WTC11 (cell line): ENCODE results near the gene PPP4R3B. TPM values are rescaled to one million over a fixed set of nuclear protein-coding genes. Genes with fewer than 3 reads are reported as not detected.
A peak's percentile ranks its signal among the peaks of the same experiment; 100 is the strongest.

ENCODE experiments used
- ATAC-seq: fragments of 200-7000 bp; cut with Tn5 transposase; 2 replicates; pipeline ENCODE4 v1.10.0; 2021; ENCODE audit warnings: mild to moderate bottlenecking, moderate library complexity
- CTCF ChIA-PET: fragments of 300-600 bp; sonication (Branson Sonifier 250); formaldehyde crosslinking; loops from one replicate; lab custom pipeline; 2021; ENCODE audit warnings: antibody characterized with exemption; lab: Charles Lee
- POLR2A ChIA-PET: fragments of 350-600 bp; sonication (Branson Sonifier 250); formaldehyde crosslinking; loops from one replicate; lab custom pipeline; 2021; ENCODE audit warnings: antibody characterized with exemption; lab: Charles Lee
- DNase-seq: peaks from one replicate; pipeline ENCODE4 v3.0.0; 2021; ENCODE audit warnings: low spot score
- H3K27ac Mint-ChIP-seq: 2 replicates; pipeline ENCODE4 v1.8.0; 2021; ENCODE audit warnings: mixed read lengths
- H3K27me3 Mint-ChIP-seq: 2 replicates; pipeline ENCODE4 v1.8.0; 2021; ENCODE audit warnings: low read depth, mild to moderate bottlenecking, moderate library complexity, mixed read lengths
- H3K36me3 Mint-ChIP-seq: 2 replicates; pipeline ENCODE4 v1.8.0; 2021; ENCODE audit warnings: mixed read lengths
- H3K4me1 Mint-ChIP-seq: 2 replicates; pipeline ENCODE4 v1.8.0; 2022; ENCODE audit warnings: mixed read lengths
- H3K4me3 Mint-ChIP-seq: 2 replicates; pipeline ENCODE4 v1.8.0; 2021; ENCODE audit warnings: mild to moderate bottlenecking, moderate library complexity, mixed read lengths
- H3K9me3 Mint-ChIP-seq: 2 replicates; pipeline ENCODE4 v1.8.0; 2021; ENCODE audit warnings: mixed read lengths
- ATF1 ChIP-seq: sonication (generic); formaldehyde crosslinking; IDR thresholded peaks from 2 replicates; pipeline ENCODE4 v1.8.1; 2023; ENCODE audit warnings: mild to moderate bottlenecking, moderate library complexity, missing genetic modification reagents
- ELF4 ChIP-seq: sonication (generic); formaldehyde crosslinking; IDR thresholded peaks from 2 replicates; pipeline ENCODE4 v1.8.1; 2022; ENCODE audit warnings: low read depth, mild to moderate bottlenecking, moderate library complexity, missing genetic modification reagents
- ERG ChIP-seq: fragments of 250-450 bp; sonication (Bioruptor Pico); IDR thresholded peaks from 2 replicates; pipeline ENCODE4 v1.8.0; 2021; ENCODE audit warnings: mild to moderate bottlenecking
- ESRRA ChIP-seq: sonication (generic); formaldehyde crosslinking; IDR thresholded peaks from 2 replicates; pipeline ENCODE4 v1.8.1; 2022; ENCODE audit warnings: mild to moderate bottlenecking, missing genetic modification reagents, borderline replicate concordance
- FOXJ3 ChIP-seq: sonication (generic); formaldehyde crosslinking; IDR thresholded peaks from 2 replicates; pipeline ENCODE4 v1.9.0; 2021; ENCODE audit warnings: missing genetic modification reagents, mild to moderate bottlenecking, borderline replicate concordance
- FOXK1 ChIP-seq: sonication (generic); formaldehyde crosslinking; IDR thresholded peaks from 2 replicates; pipeline ENCODE4 v1.8.0; 2022; ENCODE audit warnings: mild to moderate bottlenecking, moderate library complexity, missing genetic modification reagents
- GRHL2 ChIP-seq: fragments of 250-450 bp; sonication (Bioruptor Pico); IDR thresholded peaks from 2 replicates; pipeline ENCODE4 v1.8.0; 2022; ENCODE audit warnings: mild to moderate bottlenecking, moderate library complexity; ENCODE audit not compliant: insufficient replicate concordance, severe bottlenecking
- JAZF1 ChIP-seq: fragments of 250-450 bp; sonication (Bioruptor Pico); IDR thresholded peaks from 2 replicates; pipeline ENCODE4 v1.9.0; 2021; ENCODE audit warnings: moderate library complexity, mild to moderate bottlenecking, inconsistent platforms
- JUN ChIP-seq: sonication (generic); formaldehyde crosslinking; IDR thresholded peaks from 2 replicates; pipeline ENCODE4 v1.8.0; 2023; ENCODE audit warnings: mild to moderate bottlenecking, missing genetic modification reagents
- KAT7 ChIP-seq: sonication (generic); formaldehyde crosslinking; IDR thresholded peaks from 2 replicates; pipeline ENCODE4 v1.8.1; 2023; ENCODE audit warnings: missing genetic modification reagents, mild to moderate bottlenecking, borderline replicate concordance
- MXD4 ChIP-seq: fragments of 250-450 bp; sonication (Bioruptor Pico); IDR thresholded peaks from 2 replicates; pipeline ENCODE4 v1.8.0; 2021; ENCODE audit warnings: mild to moderate bottlenecking, moderate library complexity, borderline replicate concordance
- NFE2L1 ChIP-seq: sonication (generic); formaldehyde crosslinking; IDR thresholded peaks from 2 replicates; pipeline ENCODE4 v1.8.1; 2023; ENCODE audit warnings: missing genetic modification reagents
- NR2C2 ChIP-seq: sonication (generic); formaldehyde crosslinking; IDR thresholded peaks from 2 replicates; pipeline ENCODE4 v1.8.0; 2022; ENCODE audit warnings: mild to moderate bottlenecking, missing genetic modification reagents
- OVOL2 ChIP-seq: fragments of 250-450 bp; sonication (Bioruptor Pico); IDR thresholded peaks from 2 replicates; pipeline ENCODE4 v1.9.0; 2021; ENCODE audit warnings: mild to moderate bottlenecking, borderline replicate concordance
- PREB ChIP-seq: sonication (generic); formaldehyde crosslinking; IDR thresholded peaks from 2 replicates; pipeline ENCODE4 v1.8.1; 2022; ENCODE audit warnings: mild to moderate bottlenecking, missing genetic modification reagents, moderate library complexity, borderline replicate concordance
- RELA ChIP-seq: sonication (generic); formaldehyde crosslinking; IDR thresholded peaks from 2 replicates; pipeline ENCODE4 v1.8.1; 2022; ENCODE audit warnings: missing genetic modification reagents, mild to moderate bottlenecking, borderline replicate concordance
- RORB ChIP-seq: fragments of 250-450 bp; sonication (Bioruptor Pico); IDR thresholded peaks from 2 replicates; pipeline ENCODE4 v1.9.0; 2021; ENCODE audit warnings: mild to moderate bottlenecking
- SOX15 ChIP-seq: fragments of 250-450 bp; sonication (Bioruptor Pico); IDR thresholded peaks from 2 replicates; pipeline ENCODE4 v1.9.0; 2021; ENCODE audit warnings: mild to moderate bottlenecking
- TCF7 ChIP-seq: sonication (generic); formaldehyde crosslinking; IDR thresholded peaks from 2 replicates; pipeline ENCODE4 v1.8.0; 2022; ENCODE audit warnings: mild to moderate bottlenecking, low read depth, missing genetic modification reagents, moderate library complexity
- TEAD1 ChIP-seq: sonication (generic); formaldehyde crosslinking; IDR thresholded peaks from 2 replicates; pipeline ENCODE4 v1.8.0; 2022; ENCODE audit warnings: mild to moderate bottlenecking, missing genetic modification reagents
- TP53 ChIP-seq: sonication (generic); formaldehyde crosslinking; IDR thresholded peaks from 2 replicates; pipeline ENCODE4 v1.8.1; 2023; ENCODE audit warnings: mild to moderate bottlenecking, missing genetic modification reagents
- ZBTB21 ChIP-seq: sonication (generic); formaldehyde crosslinking; IDR thresholded peaks from 2 replicates; pipeline ENCODE4 v1.8.1; 2023; ENCODE audit warnings: mild to moderate bottlenecking, missing genetic modification reagents, borderline replicate concordance
- ZNF138 ChIP-seq: sonication (generic); formaldehyde crosslinking; conservative IDR thresholded peaks from 2 replicates; pipeline ENCODE4 v1.8.1; 2022; ENCODE audit warnings: mild to moderate bottlenecking, moderate library complexity, missing genetic modification reagents
- ZNF317 ChIP-seq: sonication (generic); formaldehyde crosslinking; IDR thresholded peaks from 2 replicates; pipeline ENCODE4 v1.8.1; 2023; ENCODE audit warnings: low read depth, mild to moderate bottlenecking, moderate library complexity, missing genetic modification reagents, borderline replicate concordance
- ZNF512 ChIP-seq: sonication (generic); formaldehyde crosslinking; IDR thresholded peaks from 2 replicates; pipeline ENCODE4 v1.8.1; 2022; ENCODE audit warnings: missing genetic modification reagents, borderline replicate concordance
- ZNF671 ChIP-seq: fragments of 250-450 bp; sonication (Bioruptor Pico); IDR thresholded peaks from 2 replicates; pipeline ENCODE4 v1.8.0; 2021; ENCODE audit warnings: mild to moderate bottlenecking
- total RNA-seq: library from RNA; stranded (reverse); gene quantifications from 3 replicates; pipeline ENCODE4 v1.2.3, GENCODE V29; 2021
- TF ChIP-seq, protein P1 (sequence below): fragments of 250-450 bp; sonication (Bioruptor Pico); IDR thresholded peaks from 2 replicates; pipeline ENCODE4 v2.1.2; 2022; ENCODE audit warnings: mild to moderate bottlenecking, moderate library complexity
- TF ChIP-seq, protein P2 (sequence below): sonication (generic); formaldehyde crosslinking; IDR thresholded peaks from 2 replicates; pipeline ENCODE4 v1.8.1; 2022; ENCODE audit warnings: low read depth, mild to moderate bottlenecking, moderate library complexity, missing genetic modification reagents, borderline replicate concordance
- TF ChIP-seq, protein P3 (sequence below): sonication (generic); formaldehyde crosslinking; IDR thresholded peaks from 2 replicates; pipeline ENCODE4 v1.8.0; 2022; ENCODE audit warnings: mild to moderate bottlenecking, missing genetic modification reagents

PPP4R3B gene
- total RNA-seq, 1 experiment from 2014 or later = 39.0 TPM

- peak; percentile 76; the same call in 1 of the 2 replicates for TF ChIP-seq ESRRA (CRISPR knock-in tag)
- TF ChIP-seq ZNF138 (CRISPR knock-in tag) = no peak
- TF ChIP-seq RORB (CRISPR knock-in tag) = no peak
- 0 out of 2 replicates have a peak, but pooled peaks have one; percentile 53 for TF ChIP-seq KAT7 (CRISPR knock-in tag)
- no peak for TF ChIP-seq SOX15 (CRISPR knock-in tag)
- TF ChIP-seq ZNF671 (CRISPR knock-in tag) = no peak
- TF ChIP-seq NR2C2 (CRISPR knock-in tag) = no peak
- TF ChIP-seq FOXK1 (CRISPR knock-in tag) = peak; percentile 95
- TF ChIP-seq, protein P1, sequence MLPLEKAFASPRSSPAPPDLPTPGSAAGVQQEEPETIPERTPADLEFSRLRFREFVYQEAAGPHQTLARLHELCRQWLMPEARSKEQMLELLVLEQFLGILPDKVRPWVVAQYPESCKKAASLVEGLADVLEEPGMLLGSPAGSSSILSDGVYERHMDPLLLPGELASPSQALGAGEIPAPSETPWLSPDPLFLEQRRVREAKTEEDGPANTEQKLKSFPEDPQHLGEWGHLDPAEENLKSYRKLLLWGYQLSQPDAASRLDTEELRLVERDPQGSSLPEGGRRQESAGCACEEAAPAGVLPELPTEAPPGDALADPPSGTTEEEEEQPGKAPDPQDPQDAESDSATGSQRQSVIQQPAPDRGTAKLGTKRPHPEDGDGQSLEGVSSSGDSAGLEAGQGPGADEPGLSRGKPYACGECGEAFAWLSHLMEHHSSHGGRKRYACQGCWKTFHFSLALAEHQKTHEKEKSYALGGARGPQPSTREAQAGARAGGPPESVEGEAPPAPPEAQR (CRISPR knock-in tag) = no peak
- TF ChIP-seq JAZF1 (CRISPR knock-in tag) = no peak
- TF ChIP-seq ERG = no peak
- peak; percentile 84 for TF ChIP-seq JUN
- TF ChIP-seq, protein P2, sequence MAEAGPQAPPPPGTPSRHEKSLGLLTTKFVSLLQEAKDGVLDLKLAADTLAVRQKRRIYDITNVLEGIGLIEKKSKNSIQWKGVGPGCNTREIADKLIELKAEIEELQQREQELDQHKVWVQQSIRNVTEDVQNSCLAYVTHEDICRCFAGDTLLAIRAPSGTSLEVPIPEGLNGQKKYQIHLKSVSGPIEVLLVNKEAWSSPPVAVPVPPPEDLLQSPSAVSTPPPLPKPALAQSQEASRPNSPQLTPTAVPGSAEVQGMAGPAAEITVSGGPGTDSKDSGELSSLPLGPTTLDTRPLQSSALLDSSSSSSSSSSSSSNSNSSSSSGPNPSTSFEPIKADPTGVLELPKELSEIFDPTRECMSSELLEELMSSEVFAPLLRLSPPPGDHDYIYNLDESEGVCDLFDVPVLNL = no peak
- TF ChIP-seq TEAD1 (CRISPR knock-in tag) = peak; percentile 92
- TF ChIP-seq ZNF317 = no peak
- peak; percentile 77; the same call in 1 of the 2 replicates for TF ChIP-seq RELA (CRISPR knock-in tag)
- no peak for TF ChIP-seq FOXJ3 (CRISPR knock-in tag)
- no peak; the same call in 1 of the 2 replicates for TF ChIP-seq TP53 (CRISPR knock-in tag)
These were observed at the start of gene PPP4R3B (continued) for GRCh38 chr2:55617175-55618024.

GRCh38 chr2:55653255-55653654, 35.8 kb upstream of the PPP4R3B start:
- no peak overlapping the region for H3K27ac Mint-ChIP-seq
- POLR2A ChIA-PET = no interaction called here
- H3K9me3 Mint-ChIP-seq = peaks cover 13% of the 10 kb centered on the region
- ATAC-seq (no peak), DNase-seq (no peak)
- H3K36me3 Mint-ChIP-seq = peaks cover 70% of the 10 kb centered on the region
- H3K4me1 Mint-ChIP-seq = peaks cover 9% of the 10 kb centered on the region
- no peak overlapping the region for H3K4me3 Mint-ChIP-seq
- no peaks in the 10 kb centered on the region for H3K27me3 Mint-ChIP-seq
- CTCF ChIA-PET = no interaction called here
- TF ChIP-seq, protein P2 = no peak
- TF ChIP-seq ELF4 (no peak), ATF1 (CRISPR knock-in tag) (no peak), GRHL2 (CRISPR knock-in tag) (no peak), ZNF512 (CRISPR knock-in tag) (no peak), MXD4 (CRISPR knock-in tag) (no peak), PREB (CRISPR knock-in tag) (no peak), NFE2L1 (CRISPR knock-in tag) (no peak), OVOL2 (no peak), ZBTB21 (CRISPR knock-in tag) (no peak), TCF7 (CRISPR knock-in tag) (no peak)
- TF ChIP-seq, protein P3, sequence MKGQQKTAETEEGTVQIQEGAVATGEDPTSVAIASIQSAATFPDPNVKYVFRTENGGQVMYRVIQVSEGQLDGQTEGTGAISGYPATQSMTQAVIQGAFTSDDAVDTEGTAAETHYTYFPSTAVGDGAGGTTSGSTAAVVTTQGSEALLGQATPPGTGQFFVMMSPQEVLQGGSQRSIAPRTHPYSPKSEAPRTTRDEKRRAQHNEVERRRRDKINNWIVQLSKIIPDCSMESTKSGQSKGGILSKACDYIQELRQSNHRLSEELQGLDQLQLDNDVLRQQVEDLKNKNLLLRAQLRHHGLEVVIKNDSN (CRISPR knock-in tag) = no peak
